HepG2 (cell line): ENCODE results near the gene SLC38A9. TPM values are rescaled to one million over a fixed set of nuclear protein-coding genes. Genes with fewer than 3 reads are reported as not detected.

Source experiments
- ATAC-seq: fragments of 200-7000 bp; cut with Tn5 transposase; 3 replicates; pipeline ENCODE4 v1.9.1; 2020; ENCODE audit warnings: mild to moderate bottlenecking, moderate library complexity
- BruUV-seq: library from RNA; stranded (reverse); fragments of 400-500 nt; replicated peaks from 2 replicates; lab custom pipeline; 2021; lab: Mats Ljungman, UMichigan
- CTCF ChIA-PET: fragments of 300-600 bp; formaldehyde crosslinking; extraction: SDS; loops from one replicate; lab custom pipeline; 2021; ENCODE audit warnings: low total read pairs, inconsistent platforms, low intra/inter-chr PET ratio; lab: Yijun Ruan, JAX
- POLR2A ChIA-PET: fragments of 350-600 bp; sonication (Branson Sonifier 250); formaldehyde crosslinking; loops from one replicate; lab custom pipeline; 2020; ENCODE audit warnings: antibody characterized with exemption, inconsistent platforms; lab: Yijun Ruan, JAX
- DNase-seq: peaks from one replicate; pipeline ENCODE4 v3.0.0-alpha.2; 2015; ENCODE audit warnings: low spot score
- FAIRE-seq: peaks from 3 replicates; lab custom pipeline; 2011; peaks lifted over from hg19 to GRCh38; lab: Jason Lieb, UNC
- H2AFZ ChIP-seq: one replicate; pipeline ENCODE4 v1.6.1; 2011; ENCODE audit warnings: low read length, inconsistent platforms
- H3K27ac ChIP-seq: fragments of 300-600 bp; 3 replicates; pipeline ENCODE4 v1.8.0; 2011; ENCODE audit warnings: mixed run types, mild to moderate bottlenecking, mixed read lengths, low read length, inconsistent platforms; ENCODE audit not compliant: insufficient read depth; ENCODE audit errors: extremely low read length
- H3K27me3 ChIP-seq, 2 experiments: fragments of 200-600 bp in 1 of 2; 2 replicates in 1 of 2; 3 replicates in 1 of 2; pipeline versions ENCODE4 v1.6.0 to v1.8.0; 2011; ENCODE audit warnings: low read length in 2 of 2, mild to moderate bottlenecking in 2 of 2, moderate library complexity in 2 of 2, inconsistent platforms in 1 of 2; ENCODE audit not compliant: insufficient read depth in 2 of 2, control insufficient read depth in 1 of 2
- H3K36me3 ChIP-seq, 2 experiments: fragments of 200-600 bp in 1 of 2; replicated peaks in 1 of 2; 2 replicates in 1 of 2; 3 replicates in 1 of 2; pipeline versions ENCODE4 v1.5.1 to v1.8.0; 2011; ENCODE audit warnings: low read length in 2 of 2, inconsistent platforms in 1 of 2; ENCODE audit not compliant: insufficient read depth in 2 of 2, control insufficient read depth in 1 of 2
- H3K4me1 ChIP-seq: 2 replicates; pipeline ENCODE4 v1.5.1; 2012; ENCODE audit warnings: low read length, inconsistent platforms; ENCODE audit not compliant: insufficient read depth
- H3K4me2 ChIP-seq: 2 replicates; pipeline ENCODE4 v1.6.0; 2011; ENCODE audit warnings: low read depth, low read length, inconsistent platforms
- H3K4me3 ChIP-seq, 3 experiments: fragments of 200-600 bp in 1 of 3; sonication (generic), shearing (Covaris generic) in 1 of 3; replicated peaks in 1 of 3; 2 replicates each; pipeline ENCODE4 v1.5.1; 2011 to 2016; ENCODE audit warnings: low read length in 3 of 3, inconsistent platforms in 2 of 3, low read depth in 2 of 3, mild to moderate bottlenecking in 2 of 3, control low read depth in 1 of 3, mixed read lengths in 1 of 3; ENCODE audit not compliant: insufficient read depth in 1 of 3
- H3K79me2 ChIP-seq: one replicate; pipeline ENCODE4 v1.6.1; 2011; ENCODE audit warnings: low read length, inconsistent platforms; ENCODE audit not compliant: insufficient read depth
- H3K9ac ChIP-seq: 2 replicates; pipeline ENCODE4 v1.6.0; 2011; ENCODE audit warnings: mild to moderate bottlenecking, low read depth, low read length, inconsistent platforms; ENCODE audit not compliant: insufficient read depth
- H3K9me3 ChIP-seq: 2 replicates; pipeline ENCODE4 v1.5.1; 2012; ENCODE audit warnings: mild to moderate bottlenecking, low read length
- H4K20me1 ChIP-seq: 2 replicates; pipeline ENCODE4 v1.6.0; 2011; ENCODE audit warnings: inconsistent platforms, mild to moderate bottlenecking, low read length, moderate library complexity; ENCODE audit not compliant: insufficient read depth
- AHR ChIP-seq: IDR thresholded peaks from 2 replicates; pipeline ENCODE4 v1.6.1; 2018; ENCODE audit warnings: missing genetic modification reagents, missing compliant biosample characterization
- FOXC1 ChIP-seq: sonication (generic); formaldehyde crosslinking; IDR thresholded peaks from 2 replicates; pipeline ENCODE4 v1.8.0; 2022; ENCODE audit warnings: mild to moderate bottlenecking, missing genetic modification reagents, borderline replicate concordance
- HIC2 ChIP-seq: sonication (generic); formaldehyde crosslinking; IDR thresholded peaks from 2 replicates; pipeline ENCODE4 v1.9.0; 2022; ENCODE audit warnings: low read depth, missing genetic modification reagents
- NFE2L2 ChIP-seq: fragments of 150-350 bp; IDR thresholded peaks from 2 replicates; pipeline ENCODE4 v1.6.1; 2014; ENCODE audit warnings: low read length
- NR2F1 ChIP-seq, 2 experiments: fragments of 450-650 bp in 1 of 2; formaldehyde crosslinking in 1 of 2; IDR thresholded peaks; 2 replicates each; pipeline versions ENCODE4 v1.5.0 to v1.6.1; 2016 to 2020; ENCODE audit warnings: mild to moderate bottlenecking in 1 of 2, missing compliant biosample characterization in 1 of 2, missing genetic modification reagents in 1 of 2, moderate library complexity in 1 of 2
- NRL ChIP-seq: sonication (generic); formaldehyde crosslinking; IDR thresholded peaks from 2 replicates; pipeline ENCODE4 v1.5.0; 2020; ENCODE audit warnings: missing genetic modification reagents, mild to moderate bottlenecking, moderate library complexity, borderline replicate concordance
- REST ChIP-seq, 2 experiments: IDR thresholded peaks; 2 replicates each; pipeline ENCODE4 v1.6.1; 2011 to 2012; ENCODE audit warnings: low read length in 2 of 2, borderline replicate concordance in 1 of 2, low read depth in 1 of 2, mild to moderate bottlenecking in 1 of 2, moderate library complexity in 1 of 2
- RFXAP ChIP-seq: sonication (generic); formaldehyde crosslinking; IDR thresholded peaks from 2 replicates; pipeline ENCODE4 v1.4.0; 2020; ENCODE audit warnings: missing genetic modification reagents, borderline replicate concordance
- SSRP1 ChIP-seq: IDR thresholded peaks from 2 replicates; pipeline ENCODE4 v1.6.1; 2016; ENCODE audit warnings: control low read depth
- TBX3 ChIP-seq: fragments of 450-650 bp; IDR thresholded peaks from 2 replicates; pipeline ENCODE4 v1.6.1; 2017; ENCODE audit warnings: antibody characterized with exemption, mild to moderate bottlenecking, inconsistent platforms, borderline replicate concordance
- ZC3H13 ChIP-seq: sonication (generic); formaldehyde crosslinking; IDR thresholded peaks from 2 replicates; pipeline ENCODE4 v1.8.1; 2023; ENCODE audit warnings: mild to moderate bottlenecking, missing genetic modification reagents, moderate library complexity
- WGBS: methylation state at CpG from one replicate; pipeline ENCODE4 v1.1.6; 2017; ENCODE audit warnings: low lambda C conversion rate; 5-methylcytosine and 5-hydroxymethylcytosine counted together
- in situ Hi-C: cut with HindIII; loops from 2 replicates; pipeline ENCODE4 v1.10.0; 2017; ENCODE audit warnings: low pct_unique_long_range_greater_than_20kb; ENCODE audit not compliant: extremely low pct_ligation_motif_present
- intact Hi-C: fragments of 100-400 bp; cut with micrococcal nuclease; formaldehyde crosslinking; loops from one replicate; pipeline ENCODE4 v1.10.0; 2022; ENCODE audit not compliant: unreplicated experiment
- polyA plus RNA-seq, 8 experiments: library from polyadenylated mRNA; depleted of rRNA in 3 of 8; stranded (reverse) in 7 of 8; unstranded in 1 of 8; fragments of >200 nt; fragmentation: Illumina TruSeq in 4 of 8; extraction: Trizol in 4 of 8; gene quantifications; 2 replicates each; pipeline versions ENCODE4 v1.2.1 to v1.2.3, GENCODE V29; 2011 to 2016; ENCODE audit warnings: low read depth in 4 of 8, missing spikeins in 1 of 8, mixed read lengths in 1 of 8; ENCODE audit not compliant: insufficient read depth in 1 of 8
- total RNA-seq, 5 experiments: library from RNA; depleted of rRNA; stranded (reverse); fragments of >200 nt; fragmentation: Illumina TruSeq; extraction: Trizol; gene quantifications; 2 replicates each; pipeline ENCODE4 v1.2.3, GENCODE V29; 2016; ENCODE audit warnings: low read depth in 1 of 5
- TF ChIP-seq, protein P1 (sequence below): sonication (generic); IDR thresholded peaks from 2 replicates; pipeline ENCODE4 v1.6.1; 2016; ENCODE audit warnings: low read depth, borderline replicate concordance
- TF ChIP-seq, protein P2 (sequence below): sonication (generic); formaldehyde crosslinking; IDR thresholded peaks from 2 replicates; pipeline ENCODE4 v1.5.0; 2020; ENCODE audit warnings: missing genetic modification reagents

SLC38A9 gene
- total and polyA plus RNA-seq, 2 of the 13 experiments (the other 11 are each of a cell fraction or from before 2014, with no cell fraction given) = 19.3 to 36.0 TPM

DNA sequence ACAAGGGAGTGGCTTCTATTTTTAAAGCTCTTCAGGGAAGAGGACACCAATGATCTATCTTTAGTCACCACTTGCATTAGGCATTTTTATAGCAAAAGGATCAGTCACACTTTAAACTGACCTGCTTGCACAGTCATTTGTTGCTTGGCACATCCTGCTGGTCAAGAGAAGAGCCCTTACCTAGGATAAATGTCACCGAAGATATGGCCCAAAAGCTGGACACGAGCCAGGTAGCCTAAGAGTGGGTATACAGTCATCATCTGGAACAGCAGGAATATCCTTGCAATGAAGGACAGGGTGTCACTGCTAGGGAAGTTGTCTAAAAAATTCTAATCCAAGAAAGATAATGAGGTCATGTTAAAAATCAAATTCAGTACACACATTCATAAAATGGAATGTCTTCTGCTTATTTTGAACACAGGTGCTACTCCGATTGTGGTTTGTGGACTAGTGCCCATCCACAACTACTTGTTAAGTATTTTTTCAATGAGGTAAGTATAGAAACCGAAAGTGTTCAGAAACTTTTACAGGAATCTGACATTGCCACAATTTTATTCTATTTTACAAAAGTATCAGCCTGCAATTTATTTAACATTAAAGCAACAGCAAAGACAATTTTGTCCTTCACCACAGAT is 78.4 kb downstream of the SLC38A9 start:
- intact Hi-C loops = no loop called here
- DNase-seq (no peak), FAIRE-seq (no peak), ATAC-seq (no peak)
- no peak overlapping the region for H3K4me3 ChIP-seq
- POLR2A ChIA-PET = no interaction called here
- no peak overlapping the region for H3K9ac ChIP-seq
- H3K4me2 ChIP-seq = no peak overlapping the region
- CTCF ChIA-PET = no interaction called here
- H3K79me2 ChIP-seq = no peaks in the 10 kb centered on the region
- no peak for TF ChIP-seq NR2F1 (CRISPR knock-in tag; IDR thresholded peaks at IDR 0.05)
- no peak for TF ChIP-seq RFXAP (CRISPR knock-in tag)
- TF ChIP-seq HIC2 (CRISPR knock-in tag) = no peak
- TF ChIP-seq ZC3H13 (CRISPR knock-in tag) = no peak
- TF ChIP-seq, protein P1, sequence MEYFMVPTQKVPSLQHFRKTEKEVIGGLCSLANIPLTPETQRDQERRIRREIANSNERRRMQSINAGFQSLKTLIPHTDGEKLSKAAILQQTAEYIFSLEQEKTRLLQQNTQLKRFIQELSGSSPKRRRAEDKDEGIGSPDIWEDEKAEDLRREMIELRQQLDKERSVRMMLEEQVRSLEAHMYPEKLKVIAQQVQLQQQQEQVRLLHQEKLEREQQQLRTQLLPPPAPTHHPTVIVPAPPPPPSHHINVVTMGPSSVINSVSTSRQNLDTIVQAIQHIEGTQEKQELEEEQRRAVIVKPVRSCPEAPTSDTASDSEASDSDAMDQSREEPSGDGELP = no peak
- TF ChIP-seq TBX3 = no peak
- TF ChIP-seq NFE2L2 = no peak
- no peak for TF ChIP-seq SSRP1 (CRISPR knock-in tag)
- TF ChIP-seq REST (IDR thresholded peaks at IDR 0.05; ENCODE audit: borderline replicate concordance in 1 of 2, low read depth in 1 of 2, low read length in 2 of 2) = no peak
- TF ChIP-seq AHR (CRISPR knock-in tag) = no peak
- TF ChIP-seq NRL (CRISPR knock-in tag) = no peak
- TF ChIP-seq, protein P2, sequence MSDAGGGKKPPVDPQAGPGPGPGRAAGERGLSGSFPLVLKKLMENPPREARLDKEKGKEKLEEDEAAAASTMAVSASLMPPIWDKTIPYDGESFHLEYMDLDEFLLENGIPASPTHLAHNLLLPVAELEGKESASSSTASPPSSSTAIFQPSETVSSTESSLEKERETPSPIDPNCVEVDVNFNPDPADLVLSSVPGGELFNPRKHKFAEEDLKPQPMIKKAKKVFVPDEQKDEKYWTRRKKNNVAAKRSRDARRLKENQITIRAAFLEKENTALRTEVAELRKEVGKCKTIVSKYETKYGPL = no peak
- no peak for TF ChIP-seq FOXC1 (CRISPR knock-in tag)
- BruUV-seq = no TSS peak
- in situ Hi-C loops = no loop called here
- no peaks in the 10 kb centered on the region for H3K36me3 ChIP-seq
- H3K9me3 ChIP-seq = no peaks in the 10 kb centered on the region
- no peak overlapping the region for H3K27ac ChIP-seq
- no peaks in the 10 kb centered on the region for H3K27me3 ChIP-seq
- peaks cover 11% of the 10 kb centered on the region for H3K4me1 ChIP-seq
- H2AFZ ChIP-seq = no peak overlapping the region
- WGBS = 89% methylated on average over 4 of the region's 4 CpGs
- H4K20me1 ChIP-seq = no peaks in the 10 kb centered on the region
